Adipose tissue (tissue), 3 donors: ENCODE measurements around the gene PRR36. TPM values are rescaled to one million over a fixed set of nuclear protein-coding genes. Genes with fewer than 3 reads are reported as not detected.
"Not testable (repeated sequence)": the region's sequence is repeated elsewhere in the genome, so short reads cannot be mapped to it uniquely, and the experiment has no call there.

Experiments used
- H3K27ac ChIP-seq: one replicate; pipeline ENCODE4 v1.5.1; 2013; ENCODE audit warnings: low read depth, low read length
- WGBS, 3 donors: extraction: QIAGEN DNeasy Blood & Tissue Kit; methylation state at CpG; one replicate each; pipeline ENCODE4 v1.1.7; 2013; 5-methylcytosine and 5-hydroxymethylcytosine counted together
- polyA plus RNA-seq, 3 donors: library from polyadenylated mRNA; stranded (reverse); fragments of 200-250 nt; gene quantifications; one replicate each; pipeline ENCODE4 v1.2.3, GENCODE V29; 2013
- donor health status: healthy with polysubstance abuse.
- donor health status: Bipolar disorder and iron deficiency.
- donor health status: healthy.

Gene PRR36
- polyA plus RNA-seq, 3 donors: 0.04 to 0.78 TPM; not detected in 1

DNA sequence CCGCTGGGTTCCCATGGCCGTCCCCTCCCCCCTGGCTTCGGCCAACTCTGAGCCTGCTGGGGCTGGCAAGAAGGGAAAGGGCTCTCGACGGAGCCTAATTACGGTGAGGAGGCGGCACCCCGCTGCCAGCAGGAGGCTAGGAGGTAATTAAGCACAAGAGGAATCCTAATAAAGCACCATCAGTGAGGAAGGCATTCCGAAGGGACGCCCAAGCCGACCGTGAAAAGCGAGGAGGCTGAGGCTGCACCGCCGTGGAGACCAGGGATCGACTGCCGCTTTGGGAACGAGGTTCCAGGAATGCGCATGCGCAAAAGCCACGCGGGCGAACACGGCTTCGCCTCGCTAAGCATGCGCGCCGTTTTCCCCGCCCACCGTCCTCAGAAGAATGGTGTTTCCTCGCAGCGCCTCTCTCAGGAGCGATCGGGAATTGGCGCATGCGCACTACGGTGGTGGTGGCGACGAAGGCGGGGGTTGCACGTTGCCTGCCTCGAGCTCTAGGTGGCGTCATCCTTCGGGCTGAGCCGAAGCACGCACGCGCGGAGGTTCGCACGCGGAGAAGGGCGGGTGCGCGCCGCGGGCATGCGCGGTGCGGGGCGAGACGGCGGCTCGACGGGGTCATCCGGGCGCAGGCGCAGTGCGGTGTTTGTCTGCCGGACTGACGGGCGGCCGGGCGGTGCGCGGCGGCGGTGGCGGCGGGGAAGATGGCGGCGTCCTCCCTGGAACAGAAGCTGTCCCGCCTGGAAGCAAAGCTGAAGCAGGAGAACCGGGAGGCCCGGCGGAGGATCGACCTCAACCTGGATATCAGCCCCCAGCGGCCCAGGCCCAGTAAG, 29.3 kb upstream of the PRR36 start, which contains the start of gene MAP2K7:
MAP2K7 (plus strand) TSS at position 634 of the 830 bp plus-strand sequence; CDS start at position 702, 68 bp downstream.
- no peak within 1 kb of the TSS for H3K27ac ChIP-seq
- 0% methylated on average over 69 to 89 of the region's 89 CpGs for WGBS, 3 donors

DNA sequence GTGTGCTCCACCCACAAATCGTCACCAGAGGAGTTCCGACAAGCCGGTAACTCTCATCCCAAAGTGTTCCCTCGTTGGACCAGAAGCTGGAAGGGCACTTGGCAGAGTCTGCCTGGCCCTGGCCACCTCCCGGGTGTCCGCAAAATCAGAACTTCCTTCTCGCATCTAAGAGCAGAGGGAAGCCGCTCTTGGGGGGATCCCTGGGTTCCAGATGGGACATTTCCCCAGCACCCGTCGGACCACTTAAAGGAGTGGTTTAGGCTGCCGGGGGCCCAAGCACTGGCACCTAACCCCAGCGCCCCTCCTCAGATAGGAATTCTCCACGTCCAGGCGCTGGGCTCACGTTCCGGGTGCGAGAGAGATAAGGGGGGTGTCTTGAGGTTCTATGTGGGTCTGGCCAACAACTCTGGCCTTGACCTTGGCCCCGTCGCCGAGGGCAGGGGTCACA, 28.6 kb upstream of the PRR36 start:
- 5 to 21% (median 10%) methylated on average over 20 of the region's 20 CpGs for WGBS, 3 donors
- H3K27ac ChIP-seq: no peak overlapping the region

DNA sequence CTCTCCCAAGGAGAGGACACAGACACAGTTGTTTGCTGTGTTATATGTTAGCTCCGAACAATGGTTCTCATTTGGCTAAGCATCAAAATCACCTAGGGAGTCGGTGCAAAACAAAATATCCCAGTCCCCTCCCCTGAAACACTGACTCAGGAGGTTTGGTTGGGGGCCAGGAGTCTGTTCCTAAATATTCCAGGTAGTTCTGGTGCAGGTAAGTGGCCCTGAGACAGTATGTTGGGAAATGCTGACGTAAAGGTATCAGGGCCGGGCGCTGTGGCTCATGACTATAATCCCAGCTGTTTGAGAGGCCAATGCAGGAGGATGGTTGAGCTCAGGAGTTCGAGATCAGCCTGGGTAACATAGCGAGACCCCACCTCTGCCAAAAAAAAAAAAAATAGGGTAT, 27.1 kb upstream of the PRR36 start:
- WGBS, 3 donors: 83 to 94% (median 92%) methylated on average over 7 of the region's 7 CpGs
- no peak overlapping the region for H3K27ac ChIP-seq

DNA sequence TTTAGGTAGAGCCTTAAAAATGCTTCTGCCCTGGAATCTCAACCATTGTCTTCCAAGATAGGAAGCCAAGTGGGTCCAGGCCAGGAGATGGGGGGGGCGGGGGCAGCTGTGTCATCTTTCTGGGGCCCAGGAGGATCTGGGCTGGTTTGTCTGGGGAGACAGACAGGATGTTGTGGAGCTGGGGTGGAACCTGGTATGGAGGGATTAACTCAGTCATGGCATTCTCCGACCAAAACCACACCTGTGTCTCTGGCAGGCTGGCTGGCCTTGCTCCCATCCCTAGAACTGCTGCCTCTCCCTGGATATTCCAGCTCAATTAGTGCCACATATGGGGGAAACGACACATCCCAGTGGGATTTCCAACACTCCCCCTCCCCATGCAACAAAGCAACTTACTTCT, 26.7 kb upstream of the PRR36 start:
- no peak overlapping the region for H3K27ac ChIP-seq
- WGBS, 3 donors: 67 to 83% (median 77%) methylated on average over 3 of the region's 3 CpGs

DNA sequence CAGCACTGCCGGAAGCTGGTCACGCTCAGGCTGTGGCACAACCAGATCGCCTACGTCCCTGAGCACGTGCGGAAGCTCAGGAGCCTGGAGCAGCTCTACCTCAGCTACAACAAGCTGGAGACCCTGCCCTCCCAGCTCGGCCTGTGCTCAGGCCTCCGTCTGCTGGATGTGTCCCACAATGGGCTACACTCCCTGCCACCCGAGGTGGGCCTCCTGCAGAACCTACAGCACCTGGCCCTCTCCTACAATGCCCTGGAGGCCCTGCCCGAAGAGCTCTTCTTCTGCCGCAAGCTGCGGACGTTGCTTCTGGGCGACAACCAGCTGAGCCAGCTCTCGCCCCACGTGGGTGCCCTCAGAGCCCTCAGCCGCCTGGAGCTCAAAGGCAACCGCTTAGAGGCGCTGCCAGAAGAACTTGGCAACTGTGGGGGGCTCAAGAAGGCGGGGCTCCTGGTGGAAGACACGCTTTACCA, 26.2 kb upstream of the PRR36 start:
- 79 to 88% (median 81%) methylated on average over 21 of the region's 21 CpGs for WGBS, 3 donors
- no peak overlapping the region for H3K27ac ChIP-seq

DNA sequence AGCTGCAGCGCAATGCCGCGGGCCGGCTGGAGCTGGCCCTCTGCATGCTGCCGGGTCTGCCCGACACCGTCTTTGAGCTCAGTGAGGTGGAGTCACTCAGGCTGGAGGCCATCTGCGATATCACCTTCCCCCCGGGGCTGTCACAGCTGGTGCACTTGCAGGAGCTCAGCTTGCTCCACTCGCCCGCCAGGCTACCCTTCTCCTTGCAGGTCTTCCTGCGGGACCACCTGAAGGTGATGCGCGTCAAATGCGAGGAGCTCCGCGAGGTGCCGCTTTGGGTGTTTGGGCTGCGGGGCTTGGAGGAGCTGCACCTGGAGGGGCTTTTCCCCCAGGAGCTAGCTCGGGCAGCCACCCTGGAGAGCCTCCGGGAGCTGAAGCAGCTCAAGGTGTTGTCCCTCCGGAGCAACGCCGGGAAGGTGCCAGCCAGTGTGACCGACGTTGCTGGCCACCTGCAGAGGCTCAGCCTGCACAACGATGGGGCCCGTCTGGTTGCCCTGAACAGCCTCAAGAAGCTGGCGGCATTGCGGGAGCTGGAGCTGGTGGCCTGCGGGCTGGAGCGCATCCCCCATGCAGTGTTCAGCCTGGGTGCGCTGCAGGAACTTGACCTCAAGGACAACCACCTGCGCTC, 25.7 kb upstream of the PRR36 start:
- H3K27ac ChIP-seq: no peak overlapping the region
- WGBS, 3 donors: 90 to 91% (median 91%) methylated on average over 34 of the region's 34 CpGs

DNA sequence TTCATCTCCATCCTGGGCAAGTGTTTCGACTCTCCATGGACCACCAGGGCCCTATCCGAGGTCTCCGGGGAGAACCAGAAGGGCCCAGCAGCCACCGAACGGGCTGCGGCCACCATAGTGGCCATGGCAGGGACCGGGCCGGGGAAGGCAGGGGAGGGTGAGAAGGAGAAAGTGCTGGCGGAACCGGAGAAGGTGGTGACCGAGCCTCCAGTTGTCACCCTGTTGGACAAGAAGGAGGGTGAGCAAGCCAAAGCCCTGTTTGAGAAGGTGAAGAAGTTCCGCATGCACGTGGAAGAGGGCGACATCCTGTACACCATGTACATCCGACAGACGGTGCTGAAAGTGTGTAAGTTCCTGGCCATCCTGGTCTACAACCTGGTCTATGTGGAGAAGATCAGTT, 24.8 kb upstream of the PRR36 start:
- WGBS, 3 donors: 90 to 95% (median 95%) methylated on average over 16 of the region's 16 CpGs
- no peak overlapping the region for H3K27ac ChIP-seq

DNA sequence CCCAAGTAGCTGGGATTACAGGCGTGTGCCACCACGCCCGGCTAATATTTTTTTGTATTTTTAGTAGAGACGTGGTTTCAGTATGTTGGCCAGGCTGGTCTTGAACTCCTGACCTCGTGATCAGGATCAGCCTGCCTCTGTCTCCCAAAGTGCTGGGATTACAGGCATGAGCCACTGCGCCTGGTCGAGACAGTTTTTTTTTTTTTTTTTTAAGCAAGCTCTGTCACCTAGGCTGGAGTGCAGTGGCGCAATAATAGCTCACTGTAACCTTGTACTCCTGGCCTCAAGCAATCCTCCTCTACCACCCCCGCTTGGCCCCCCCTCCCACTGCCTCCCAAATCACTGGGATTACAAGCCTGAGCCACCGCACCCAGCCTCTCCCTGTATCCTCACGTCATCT, 23.1 kb upstream of the PRR36 start:
- H3K27ac ChIP-seq: no peak overlapping the region
- 83 to 92% (median 86%) methylated on average over 11 of the region's 11 CpGs for WGBS, 3 donors

DNA sequence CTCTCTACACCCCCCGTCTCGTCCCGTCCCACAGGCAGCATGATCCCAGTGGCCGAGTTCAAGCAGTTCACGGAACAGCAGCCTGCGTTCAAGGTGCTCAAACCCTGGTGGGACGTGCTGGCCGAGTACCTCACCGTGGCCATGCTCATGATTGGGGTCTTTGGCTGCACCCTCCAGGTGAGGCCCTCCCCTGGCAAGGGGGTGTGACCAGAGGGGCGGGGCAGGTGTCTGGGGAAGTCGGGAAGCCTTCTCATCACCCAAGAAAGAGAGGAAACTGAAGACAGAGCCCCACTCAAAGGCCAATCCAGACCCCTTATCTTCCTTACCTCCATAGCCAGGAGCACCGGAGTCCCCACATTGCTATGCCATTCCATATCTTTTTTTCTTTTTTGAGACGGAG, 21.4 kb upstream of the PRR36 start:
- 88 to 91% (median 90%) methylated on average over 13 of the region's 13 CpGs for WGBS, 3 donors
- H3K27ac ChIP-seq: no peak overlapping the region

DNA sequence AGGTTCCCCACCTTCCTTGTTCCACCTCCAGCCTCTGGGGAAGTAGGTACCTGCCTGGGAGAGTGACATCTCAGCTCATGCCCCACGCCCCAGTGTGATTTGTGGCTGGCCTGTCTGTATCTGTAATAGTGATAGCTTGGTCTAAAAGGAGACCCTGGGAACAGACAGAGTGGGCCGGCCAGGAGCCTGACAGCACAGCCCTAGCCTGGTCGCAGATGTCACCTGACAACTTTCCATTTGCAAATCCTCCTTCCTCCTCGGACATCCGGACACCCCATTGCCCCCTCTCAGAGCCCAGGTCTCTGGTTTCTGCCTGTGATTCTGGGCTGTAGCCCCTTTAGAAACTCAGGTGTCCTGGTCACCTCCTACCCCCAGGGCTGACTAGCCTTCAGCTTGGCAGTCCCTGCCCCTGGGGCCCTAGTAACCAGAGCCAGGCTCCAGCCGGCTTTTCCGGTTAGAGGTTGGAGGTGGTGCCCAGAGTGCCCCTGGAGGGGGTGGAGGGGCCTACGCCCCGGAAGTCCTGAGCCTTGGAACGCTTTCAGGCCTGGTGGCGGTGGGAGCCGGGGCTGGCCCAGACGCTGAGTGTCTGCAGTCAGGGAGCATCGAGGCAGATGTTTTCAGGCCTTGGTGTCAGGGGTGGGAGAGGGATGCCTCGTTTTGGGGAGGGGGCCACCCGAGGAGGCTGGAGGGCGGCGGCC, 20.6 kb upstream of the PRR36 start:
- H3K27ac ChIP-seq: no peak overlapping the region
- 32 to 68% (median 41%) methylated on average over 17 to 18 of the region's 18 CpGs for WGBS, 3 donors

DNA sequence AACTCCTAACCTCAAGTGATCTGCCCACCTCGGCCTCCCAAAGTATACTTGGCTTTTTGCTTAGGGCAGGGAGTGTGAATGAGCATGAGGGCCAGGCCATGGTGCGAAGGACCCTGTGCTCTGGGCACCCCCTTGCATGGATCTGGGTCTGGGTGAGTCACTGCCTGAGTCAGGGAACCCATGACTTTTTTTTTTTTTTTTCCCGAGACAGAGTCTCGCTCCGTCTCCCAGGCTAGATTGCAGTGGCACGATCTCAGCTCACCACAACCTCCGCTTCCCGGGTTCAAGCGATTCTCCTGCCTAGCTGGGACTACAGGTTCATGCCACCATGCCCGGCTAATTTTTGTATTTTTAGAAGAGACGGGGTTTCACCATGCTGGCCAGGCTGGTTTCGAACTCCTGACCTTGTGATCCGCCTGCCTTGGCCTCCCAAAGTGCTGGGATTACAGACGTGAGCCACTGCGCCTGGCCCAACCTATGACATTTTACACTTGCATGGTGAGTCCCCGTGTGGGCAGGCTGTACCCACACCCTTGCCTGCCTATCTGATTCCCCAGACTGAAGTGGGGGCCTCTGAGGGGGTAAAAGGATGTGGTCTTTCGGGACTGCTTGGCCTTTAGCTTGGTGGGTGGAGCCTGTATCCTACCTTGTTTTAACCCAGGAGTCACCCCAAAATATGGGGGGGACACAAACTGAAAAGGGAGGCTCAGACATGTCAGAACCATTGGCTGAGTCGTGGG, 19.3 kb upstream of the PRR36 start:
- not testable (repeated sequence) for H3K27ac ChIP-seq
- WGBS, 3 donors: 82 to 89% (median 82%) methylated on average over 18 of the region's 18 CpGs

DNA sequence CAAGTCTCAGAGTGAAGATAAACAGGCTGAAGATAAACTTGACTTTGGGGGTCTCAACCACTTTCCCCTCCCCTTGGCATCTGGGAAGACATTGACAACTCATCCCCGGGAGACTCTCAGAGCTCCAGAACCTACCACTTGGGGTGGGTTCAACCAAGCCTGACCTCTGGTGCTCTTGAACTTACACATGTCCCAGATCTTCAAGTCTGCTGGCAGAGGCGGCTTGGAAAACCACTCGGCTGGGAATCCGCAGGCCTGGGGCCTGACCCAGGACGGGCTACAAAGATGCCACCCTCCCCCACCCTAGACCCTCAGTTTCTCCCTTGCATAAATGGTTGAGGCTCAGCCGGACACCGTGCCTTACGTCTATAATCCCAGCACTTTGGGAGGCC, 14.6 kb upstream of the PRR36 start:
- H3K27ac ChIP-seq: no peak overlapping the region
- 54 to 78% (median 73%) methylated on average over 8 of the region's 8 CpGs for WGBS, 3 donors

DNA sequence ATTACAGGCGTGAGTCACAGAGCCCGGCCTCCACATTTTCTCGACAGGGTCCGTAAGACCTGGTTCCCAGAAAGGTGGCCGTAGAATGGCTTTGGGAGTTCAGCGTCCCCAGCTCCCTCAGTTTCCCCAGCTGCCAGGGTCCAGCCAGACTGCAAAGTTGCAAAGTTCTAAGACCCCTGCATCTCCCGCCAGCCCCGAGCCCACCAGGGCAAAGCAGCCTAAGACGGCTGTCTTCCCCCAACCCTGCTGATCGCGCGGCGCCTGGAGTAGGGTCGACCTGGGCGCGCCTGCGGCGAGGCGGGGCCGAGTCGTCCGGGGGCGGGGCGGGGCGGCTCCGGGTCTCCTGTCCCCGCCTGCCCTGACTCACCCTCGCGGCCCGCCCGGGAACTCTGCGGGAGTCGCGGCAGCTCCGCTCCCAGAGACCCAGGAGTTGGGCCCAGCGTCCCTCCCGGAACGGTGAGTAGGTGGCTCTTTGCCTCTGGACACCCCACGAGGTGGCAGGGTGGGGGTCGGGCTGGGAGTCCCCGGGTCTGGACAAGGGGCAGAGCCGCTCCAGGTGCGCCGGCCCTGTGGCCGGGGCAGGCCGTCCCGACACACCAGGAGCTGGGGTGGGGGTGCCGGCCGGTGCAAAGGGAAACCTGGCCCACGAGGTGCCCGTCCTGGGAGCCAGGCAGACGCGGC, 14.1 kb upstream of the PRR36 start, which contains the start of gene LRRC8E:
LRRC8E (plus strand) TSS at position 366 of the 681 bp plus-strand sequence. CDS start 7,094 bp downstream, outside the sequence.
- no peak within 1 kb of the TSS for H3K27ac ChIP-seq
- 7 to 11% (median 9%) methylated on average over 50 to 53 of the region's 53 CpGs for WGBS, 3 donors

DNA sequence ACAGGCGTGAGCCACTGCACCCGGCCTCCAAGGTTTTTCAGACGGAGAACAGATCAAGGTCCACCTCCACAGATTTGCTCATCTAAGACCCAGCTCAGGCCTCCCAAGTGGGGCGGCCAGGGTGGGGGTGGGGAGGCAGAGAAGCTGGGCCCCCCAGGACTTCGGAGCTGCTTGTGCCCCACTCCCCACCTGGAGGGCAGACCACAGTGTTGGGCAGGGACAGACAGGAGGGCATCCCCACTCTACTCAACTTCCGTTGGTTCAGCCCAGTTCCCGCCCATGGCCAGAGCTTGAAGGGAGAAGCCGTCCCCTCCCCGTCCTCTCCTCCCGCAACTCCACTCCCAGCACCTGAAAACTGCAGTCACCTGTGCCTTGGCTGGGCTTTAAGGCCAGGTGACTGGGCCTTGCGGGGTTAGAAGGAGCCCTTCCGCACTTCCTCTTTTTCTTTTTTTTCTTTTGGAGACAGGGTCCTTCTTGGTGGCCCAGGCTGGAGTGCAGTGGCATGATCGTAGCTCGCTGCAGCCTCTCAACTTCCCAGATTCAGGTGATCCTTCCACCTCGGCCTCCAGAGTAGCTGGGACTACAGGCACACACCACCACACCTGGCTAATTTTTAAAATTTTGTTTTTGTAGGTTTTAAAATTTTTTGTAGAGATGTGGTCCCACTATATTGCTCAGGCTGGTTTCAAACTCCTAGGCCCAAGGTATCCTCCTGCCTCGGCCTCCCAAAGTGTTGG, 13.4 kb upstream of the PRR36 start:
- H3K27ac ChIP-seq: no peak overlapping the region
- WGBS, 3 donors: 77 to 87% (median 79%) methylated on average over 16 of the region's 16 CpGs

DNA sequence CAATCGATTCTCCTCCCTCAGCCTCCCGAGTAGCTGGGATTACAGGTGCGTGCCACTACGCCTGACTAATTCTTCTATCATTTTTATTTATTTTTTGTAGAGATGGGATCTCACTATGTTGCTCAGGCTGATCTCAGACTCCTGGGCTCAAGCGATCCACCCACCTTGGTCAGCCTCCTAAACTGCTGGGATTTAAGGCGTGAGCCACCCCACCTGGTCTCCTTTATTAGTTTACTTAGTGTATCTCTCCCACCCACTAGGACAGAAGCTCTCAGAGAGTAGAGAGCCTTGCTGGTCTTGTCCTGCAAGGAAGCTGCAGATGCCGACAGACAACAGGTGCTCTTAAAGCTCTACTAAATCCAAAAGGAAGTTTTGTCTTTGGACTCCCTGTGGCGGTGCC, 11.6 kb upstream of the PRR36 start:
- H3K27ac ChIP-seq: no peak overlapping the region
- 80 to 91% (median 85%) methylated on average over 8 of the region's 8 CpGs for WGBS, 3 donors

DNA sequence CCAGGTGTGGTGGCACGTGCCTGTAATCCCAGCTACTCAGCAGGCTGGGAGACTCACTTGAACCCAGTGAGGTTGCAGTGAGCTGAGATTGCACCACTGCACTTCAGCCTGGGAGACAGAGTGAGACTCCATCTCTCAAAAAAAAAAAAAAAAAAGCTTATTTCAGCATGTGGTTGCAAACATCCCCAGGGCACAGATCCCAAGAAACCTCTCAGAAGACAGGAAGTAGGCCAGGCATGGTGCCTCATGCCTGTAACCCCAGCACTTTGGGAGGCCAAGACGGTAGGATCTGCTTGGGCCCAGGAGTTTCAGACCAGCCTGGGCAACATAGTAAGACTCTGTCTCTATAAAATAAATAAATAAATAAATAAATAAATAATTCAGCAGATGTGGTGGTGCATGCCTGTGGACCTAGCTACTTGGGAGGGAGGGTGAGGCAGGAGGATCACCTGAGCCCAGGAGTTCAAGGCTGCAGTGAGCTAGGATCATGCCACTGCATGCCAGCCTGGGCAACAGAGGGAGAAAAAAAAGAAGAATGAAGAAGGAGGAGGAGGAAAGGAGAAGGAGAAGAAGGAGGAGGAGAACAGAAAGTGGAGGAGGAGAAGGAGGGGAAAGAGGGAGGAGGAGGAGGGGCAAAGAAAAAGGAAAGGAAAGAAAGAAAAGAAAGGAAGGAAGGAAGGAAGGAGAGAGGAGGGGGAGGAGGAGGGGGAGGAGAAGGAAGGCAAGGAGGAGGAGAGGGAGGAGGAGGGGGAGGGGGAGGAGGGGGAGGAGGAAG, 9.8 kb upstream of the PRR36 start:
- 72 to 88% (median 85%) methylated on average over 2 of the region's 2 CpGs for WGBS, 3 donors
- H3K27ac ChIP-seq: no peak overlapping the region
